ENCODE data around the gene LYST.

DNA sequence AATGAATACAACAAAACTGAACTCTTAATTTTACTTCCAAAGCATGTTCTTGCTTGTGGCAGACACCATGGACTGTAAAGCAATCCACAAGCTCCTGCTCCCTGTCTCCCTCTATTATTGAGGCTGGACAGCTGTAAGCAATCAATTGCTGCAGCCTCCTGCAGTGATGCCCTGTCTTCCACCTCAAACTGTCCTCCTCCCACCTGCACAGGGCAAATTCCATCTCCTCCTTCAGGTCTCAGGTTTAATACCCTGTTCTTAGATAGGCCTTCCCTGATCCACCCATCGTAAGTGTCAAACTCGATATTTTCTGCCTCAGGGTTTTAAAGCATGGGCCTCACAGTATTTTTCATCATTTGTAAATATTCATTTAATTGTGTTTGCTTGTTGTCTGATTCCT, 81.8 kb downstream of the LYST start:
- TF ChIP-seq, protein P1, sequence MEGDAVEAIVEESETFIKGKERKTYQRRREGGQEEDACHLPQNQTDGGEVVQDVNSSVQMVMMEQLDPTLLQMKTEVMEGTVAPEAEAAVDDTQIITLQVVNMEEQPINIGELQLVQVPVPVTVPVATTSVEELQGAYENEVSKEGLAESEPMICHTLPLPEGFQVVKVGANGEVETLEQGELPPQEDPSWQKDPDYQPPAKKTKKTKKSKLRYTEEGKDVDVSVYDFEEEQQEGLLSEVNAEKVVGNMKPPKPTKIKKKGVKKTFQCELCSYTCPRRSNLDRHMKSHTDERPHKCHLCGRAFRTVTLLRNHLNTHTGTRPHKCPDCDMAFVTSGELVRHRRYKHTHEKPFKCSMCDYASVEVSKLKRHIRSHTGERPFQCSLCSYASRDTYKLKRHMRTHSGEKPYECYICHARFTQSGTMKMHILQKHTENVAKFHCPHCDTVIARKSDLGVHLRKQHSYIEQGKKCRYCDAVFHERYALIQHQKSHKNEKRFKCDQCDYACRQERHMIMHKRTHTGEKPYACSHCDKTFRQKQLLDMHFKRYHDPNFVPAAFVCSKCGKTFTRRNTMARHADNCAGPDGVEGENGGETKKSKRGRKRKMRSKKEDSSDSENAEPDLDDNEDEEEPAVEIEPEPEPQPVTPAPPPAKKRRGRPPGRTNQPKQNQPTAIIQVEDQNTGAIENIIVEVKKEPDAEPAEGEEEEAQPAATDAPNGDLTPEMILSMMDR (IDR thresholded peaks at IDR 0.05), result no peak
- TF ChIP-seq POLR2A (IDR thresholded peaks at IDR 0.05), result no peak
